WI38 (cell line): ENCODE results near the gene AP3D1.

Source experiments
- H3K4me3 ChIP-seq: 2 replicates; pipeline ENCODE4 v1.5.1; 2011; ENCODE audit warnings: low read depth, mild to moderate bottlenecking, control low read depth, low read length
- TF ChIP-seq, protein P1 (sequence below): IDR thresholded peaks from 2 replicates; pipeline ENCODE4 v1.5.1; 2012; ENCODE audit warnings: low read depth, mild to moderate bottlenecking, control low read depth, low read length

The AP3D1 gene

DNA sequence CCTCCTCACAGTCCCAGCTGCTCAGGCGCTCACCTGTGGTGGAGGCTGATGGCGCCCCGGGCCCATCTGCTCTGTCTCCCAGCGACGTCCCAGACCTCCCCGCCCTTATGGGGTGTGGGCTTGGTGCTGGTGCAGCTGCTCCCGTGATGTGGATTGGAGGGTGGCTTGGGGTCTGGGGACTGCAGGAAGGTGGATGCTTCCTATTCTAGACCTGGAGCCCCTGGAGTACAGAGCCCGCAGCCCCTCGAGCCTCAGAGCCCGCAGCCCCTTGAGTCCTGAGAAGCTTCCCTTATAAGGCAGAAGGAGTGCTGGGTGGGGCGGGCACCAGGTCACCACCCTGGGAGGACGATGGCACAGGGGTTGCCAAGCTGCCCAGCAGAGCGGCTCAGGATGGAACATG, 44.0 kb upstream of the AP3D1 start:
- H3K4me3 ChIP-seq, result no peak overlapping the region
- TF ChIP-seq, protein P1, sequence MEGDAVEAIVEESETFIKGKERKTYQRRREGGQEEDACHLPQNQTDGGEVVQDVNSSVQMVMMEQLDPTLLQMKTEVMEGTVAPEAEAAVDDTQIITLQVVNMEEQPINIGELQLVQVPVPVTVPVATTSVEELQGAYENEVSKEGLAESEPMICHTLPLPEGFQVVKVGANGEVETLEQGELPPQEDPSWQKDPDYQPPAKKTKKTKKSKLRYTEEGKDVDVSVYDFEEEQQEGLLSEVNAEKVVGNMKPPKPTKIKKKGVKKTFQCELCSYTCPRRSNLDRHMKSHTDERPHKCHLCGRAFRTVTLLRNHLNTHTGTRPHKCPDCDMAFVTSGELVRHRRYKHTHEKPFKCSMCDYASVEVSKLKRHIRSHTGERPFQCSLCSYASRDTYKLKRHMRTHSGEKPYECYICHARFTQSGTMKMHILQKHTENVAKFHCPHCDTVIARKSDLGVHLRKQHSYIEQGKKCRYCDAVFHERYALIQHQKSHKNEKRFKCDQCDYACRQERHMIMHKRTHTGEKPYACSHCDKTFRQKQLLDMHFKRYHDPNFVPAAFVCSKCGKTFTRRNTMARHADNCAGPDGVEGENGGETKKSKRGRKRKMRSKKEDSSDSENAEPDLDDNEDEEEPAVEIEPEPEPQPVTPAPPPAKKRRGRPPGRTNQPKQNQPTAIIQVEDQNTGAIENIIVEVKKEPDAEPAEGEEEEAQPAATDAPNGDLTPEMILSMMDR, result no peak

DNA sequence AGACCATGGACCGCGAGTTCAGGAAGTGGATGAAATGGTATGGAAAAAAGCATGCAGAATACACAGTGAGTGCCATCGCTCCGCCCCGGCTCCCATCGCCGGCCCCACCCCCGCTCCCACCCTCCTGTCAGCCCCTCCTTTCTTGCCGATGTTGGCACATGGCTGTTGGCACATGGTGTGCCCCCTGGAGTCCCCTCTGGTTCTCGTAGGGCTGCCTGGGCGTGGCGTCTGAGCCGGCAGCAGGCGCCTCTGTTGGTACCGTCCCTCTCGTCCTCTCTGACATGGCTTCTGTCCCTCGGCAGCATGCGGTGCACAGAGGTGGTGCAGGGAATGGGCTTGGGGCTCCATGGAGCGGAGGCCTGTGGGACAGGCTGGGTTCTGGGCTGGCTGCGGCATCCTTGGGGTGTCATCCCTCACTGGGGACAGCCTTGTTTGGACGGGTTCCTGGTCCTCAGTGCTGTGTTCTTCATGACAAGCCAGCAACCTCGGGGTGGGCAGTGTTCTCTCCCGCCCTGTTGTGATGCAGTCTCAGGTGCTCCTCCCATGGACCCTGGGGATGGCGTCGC, 43.2 kb upstream of the AP3D1 start:
- TF ChIP-seq, protein P1, result no peak
- no peak overlapping the region for H3K4me3 ChIP-seq

DNA sequence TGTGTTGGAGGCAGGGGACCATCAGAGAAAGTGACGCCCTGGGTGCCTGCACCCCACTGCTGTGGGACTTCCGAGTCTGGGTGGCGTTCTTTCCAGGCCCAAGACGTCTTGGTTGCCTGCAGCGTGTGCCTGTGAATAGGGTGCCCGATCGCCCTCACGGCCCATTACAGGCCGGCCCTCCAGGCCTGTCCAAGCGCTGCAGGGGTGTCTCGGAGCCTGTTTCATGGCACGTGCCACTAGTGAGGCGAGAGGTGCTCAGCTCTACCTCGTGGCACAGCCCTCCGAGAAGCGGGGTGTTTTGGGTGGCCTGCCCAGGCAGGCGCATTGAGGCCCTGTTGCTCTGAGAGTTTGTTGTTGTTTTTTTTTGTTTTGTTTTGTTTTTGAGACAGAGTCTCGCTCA, 42.4 kb upstream of the AP3D1 start:
- no peak overlapping the region for H3K4me3 ChIP-seq
- TF ChIP-seq, protein P1, result no peak

GRCh38 chr19:2192862-2193261, 41.5 kb upstream of the AP3D1 start:
- TF ChIP-seq, protein P1, result no peak
- no peak overlapping the region for H3K4me3 ChIP-seq

GRCh38 chr19:2191456-2192310, 40.3 kb upstream of the AP3D1 start:
- TF ChIP-seq, protein P1, result no peak
- H3K4me3 ChIP-seq, result no peak overlapping the region

GRCh38 chr19:2190848-2191455, 39.6 kb upstream of the AP3D1 start:
- no peak overlapping the region for H3K4me3 ChIP-seq

More at GRCh38 chr19:2190848-2191455, 39.6 kb upstream of the AP3D1 start:
- TF ChIP-seq, protein P1, result no peak
